Left hindlimb (tissue), 1 donor: Measurements from ENCODE around the gene CFAP410.
"Not testable (repeated sequence)": the region's sequence is repeated elsewhere in the genome, so short reads cannot be mapped to it uniquely, and the experiment has no call there.

Experiments
- DNase-seq: peaks from one replicate; pipeline ENCODE4 v3.0.0-alpha.2; 2018

CFAP410 gene

DNA sequence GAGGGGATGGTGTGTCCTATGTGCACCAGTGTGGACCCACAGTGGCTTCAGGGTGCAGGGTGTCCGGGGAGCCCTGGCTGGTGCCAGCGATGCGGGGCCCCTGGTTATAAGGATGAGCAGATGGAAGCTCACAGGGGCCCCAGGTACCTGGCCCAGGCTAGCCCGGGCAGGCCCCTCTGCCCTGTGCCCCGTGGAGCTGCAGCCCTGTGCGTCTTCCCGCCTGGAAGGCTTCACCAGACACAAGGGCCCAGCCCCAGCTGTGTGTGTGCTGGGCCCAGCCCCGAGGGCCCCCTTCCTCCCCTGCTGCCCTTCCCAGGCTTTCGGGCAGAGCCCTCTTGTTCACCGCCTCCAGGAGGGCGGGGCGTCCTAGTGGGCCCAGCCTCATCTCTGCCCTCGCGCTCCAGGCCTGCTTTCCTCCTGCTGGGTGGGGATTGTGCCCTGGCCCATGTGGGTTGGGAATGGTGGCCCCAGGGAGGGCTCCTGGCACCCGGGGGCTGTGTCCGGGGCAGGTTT lies 23.4 kb downstream of the CFAP410 start:
- no peak for DNase-seq

DNA sequence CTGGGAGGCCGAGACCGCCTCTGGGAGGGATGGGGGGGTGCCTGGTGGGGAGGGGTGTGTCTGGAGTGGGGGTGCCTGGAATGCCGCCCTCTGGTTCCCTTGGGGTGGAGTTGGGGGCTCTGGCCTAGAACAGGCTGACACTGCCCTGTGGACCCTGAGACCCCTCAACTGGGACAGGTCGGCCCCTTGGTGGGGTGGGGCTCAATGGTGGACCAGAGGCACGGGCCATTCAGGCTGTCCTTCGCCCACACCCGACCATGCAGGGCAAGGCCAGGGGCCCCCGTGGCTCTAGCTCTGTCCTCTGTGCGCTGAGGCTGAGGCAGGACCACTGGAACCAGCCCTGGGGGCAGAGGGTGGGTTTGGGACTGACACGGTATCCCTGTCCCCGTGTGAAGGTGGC lies 24.6 kb downstream of the CFAP410 start:
- DNase-seq: no peak

DNA sequence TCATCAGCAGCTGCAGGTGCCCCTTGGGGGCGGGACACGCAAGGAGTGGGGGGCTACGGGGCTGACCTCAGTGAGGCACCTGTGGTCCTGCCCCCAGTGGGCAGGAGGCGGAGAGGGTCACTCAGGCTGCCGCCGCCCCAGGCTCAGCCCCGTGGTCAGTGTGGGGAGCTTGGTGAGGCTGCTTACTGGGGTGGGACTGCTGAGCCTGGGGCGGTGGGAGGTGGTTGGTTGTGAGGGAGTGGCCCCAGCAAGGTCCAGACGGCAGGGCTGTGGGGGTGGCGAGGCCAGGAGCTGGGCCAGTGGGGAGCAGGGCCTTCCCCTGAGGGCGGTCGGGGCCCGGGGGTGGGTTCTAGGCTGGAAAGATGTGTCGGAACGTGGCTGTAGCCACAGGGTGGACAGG lies 25.1 kb downstream of the CFAP410 start:
- no peak for DNase-seq

DNA sequence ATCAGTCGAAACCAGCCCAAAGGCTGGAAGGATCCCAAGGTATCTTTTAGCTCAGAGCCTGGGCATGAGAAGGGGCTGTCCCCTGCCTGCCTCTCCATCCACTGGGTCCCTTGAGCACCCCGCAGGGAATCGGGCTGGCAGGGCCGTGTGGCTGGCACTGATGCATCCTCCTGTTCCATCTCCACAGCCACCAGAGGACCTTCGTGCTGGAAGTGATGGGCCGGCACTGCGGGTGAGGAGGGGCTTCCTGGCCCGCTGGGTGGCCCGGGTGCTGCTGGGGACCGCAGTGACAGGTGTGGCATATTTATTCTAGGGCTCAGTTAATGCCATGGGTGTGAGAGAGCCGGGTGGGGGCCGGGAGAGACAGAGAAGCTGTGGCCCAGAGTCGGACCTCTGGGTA lies 25.7 kb downstream of the CFAP410 start:
- DNase-seq: no peak

DNA sequence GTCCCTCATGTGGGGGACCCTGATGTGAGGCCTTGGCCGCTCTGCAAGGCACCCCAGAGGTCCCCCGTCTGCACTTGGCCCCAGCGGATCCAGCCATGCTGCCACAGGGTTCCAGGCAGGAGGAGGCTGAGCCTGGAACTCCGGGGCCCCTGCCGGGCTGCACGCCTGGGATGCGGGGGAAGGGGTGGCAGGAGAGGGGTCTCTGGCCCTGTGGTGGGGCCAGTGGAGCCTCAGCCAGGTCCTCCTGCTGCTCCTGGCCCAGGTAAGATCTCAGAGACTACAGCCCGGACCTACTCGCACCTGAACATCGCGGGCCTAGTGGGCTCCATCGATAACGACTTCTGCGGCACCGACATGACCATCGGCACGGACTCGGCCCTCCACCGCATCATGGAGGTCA lies 26.5 kb downstream of the CFAP410 start:
- DNase-seq: no peak

DNA sequence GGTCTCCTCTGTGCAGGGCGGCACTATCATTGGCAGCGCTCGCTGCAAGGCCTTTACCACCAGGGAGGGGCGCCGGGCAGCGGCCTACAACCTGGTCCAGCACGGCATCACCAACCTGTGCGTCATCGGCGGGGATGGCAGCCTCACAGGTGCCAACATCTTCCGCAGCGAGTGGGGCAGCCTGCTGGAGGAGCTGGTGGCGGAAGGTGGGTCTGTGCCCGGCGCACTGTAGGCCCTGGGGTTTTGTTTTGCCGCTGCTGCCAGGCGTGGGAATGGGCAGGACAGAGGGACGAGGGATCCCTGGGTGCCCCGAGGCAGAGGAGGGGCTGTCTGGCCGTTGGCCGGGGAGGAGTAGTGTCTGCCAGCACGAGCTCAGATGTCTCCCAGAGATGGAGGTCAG lies 27.1 kb downstream of the CFAP410 start:
- no peak for DNase-seq

DNA sequence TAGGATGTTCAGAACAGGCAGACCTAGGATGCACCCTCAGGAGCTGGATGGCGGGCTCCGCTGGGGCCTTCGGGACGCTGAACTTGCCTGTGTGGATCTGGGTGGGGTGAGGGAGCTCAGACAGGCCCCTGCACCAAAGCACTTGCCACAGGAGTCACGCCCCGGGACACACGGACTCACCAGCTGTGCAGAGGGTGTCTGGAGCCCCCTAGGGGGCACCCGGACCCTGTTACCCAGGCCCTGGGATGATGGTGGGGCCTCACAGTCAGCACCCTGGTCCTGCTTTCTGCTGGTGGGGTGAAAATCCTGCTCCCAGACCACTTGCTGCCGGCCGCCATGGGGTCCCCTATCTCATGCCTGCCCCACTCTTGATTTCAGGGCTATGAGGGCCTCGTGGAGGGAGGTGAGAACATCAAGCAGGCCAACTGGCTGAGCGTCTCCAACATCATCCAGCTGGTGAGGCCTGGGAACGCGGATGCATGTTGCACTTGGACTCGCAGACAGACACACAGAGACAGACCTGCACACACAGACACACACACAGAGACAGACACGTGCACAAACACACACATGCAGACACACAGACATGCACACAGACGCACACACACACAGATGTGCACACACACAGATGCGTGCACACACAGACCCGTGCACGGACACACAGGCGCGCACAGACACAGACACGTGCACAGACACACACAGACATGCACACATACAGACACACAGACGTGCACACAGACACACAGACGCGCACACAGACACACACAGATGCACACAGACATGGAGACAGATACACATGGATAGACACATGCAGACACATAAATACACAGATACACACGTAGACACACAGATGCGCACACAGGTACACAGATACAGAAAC lies 28.3 kb downstream of the CFAP410 start:
- no peak for DNase-seq

DNA sequence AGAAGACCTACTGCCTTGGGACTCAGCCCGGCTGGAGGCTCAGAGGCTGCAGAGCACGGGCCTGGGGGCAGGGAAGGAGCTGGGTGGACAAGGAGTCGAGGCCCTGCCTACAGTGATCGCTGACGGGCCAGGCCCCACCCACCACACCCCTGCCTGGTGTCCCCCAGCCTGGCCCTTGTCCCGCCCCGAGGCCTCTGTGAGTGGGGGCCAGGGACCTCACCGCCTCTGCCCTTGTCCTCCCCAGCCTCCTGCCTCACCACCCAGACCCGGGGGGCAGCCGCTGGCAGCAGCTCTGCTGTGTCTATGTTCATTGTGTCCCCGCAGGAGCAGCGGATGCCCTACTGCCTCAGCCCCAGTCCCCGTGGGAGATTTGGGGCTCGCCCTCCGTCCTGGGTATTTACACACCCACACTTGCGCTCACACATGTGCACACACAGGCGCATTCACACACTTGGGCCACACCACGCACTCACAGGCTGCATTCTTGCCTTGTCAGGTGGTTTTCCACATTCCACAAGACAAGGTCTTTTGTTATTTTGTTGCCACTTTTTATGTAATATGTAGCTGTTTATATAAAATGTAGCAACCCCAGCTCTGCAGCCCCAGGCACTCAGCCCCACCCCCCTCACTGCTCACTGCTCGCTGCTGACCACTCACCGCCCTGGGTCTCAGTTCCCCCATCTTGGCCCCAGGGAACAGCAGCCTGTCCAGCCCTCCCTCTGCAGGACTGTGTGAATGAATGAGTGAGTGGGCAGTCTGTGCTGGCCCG lies 32.1 kb downstream of the CFAP410 start:
- no peak for DNase-seq

DNA sequence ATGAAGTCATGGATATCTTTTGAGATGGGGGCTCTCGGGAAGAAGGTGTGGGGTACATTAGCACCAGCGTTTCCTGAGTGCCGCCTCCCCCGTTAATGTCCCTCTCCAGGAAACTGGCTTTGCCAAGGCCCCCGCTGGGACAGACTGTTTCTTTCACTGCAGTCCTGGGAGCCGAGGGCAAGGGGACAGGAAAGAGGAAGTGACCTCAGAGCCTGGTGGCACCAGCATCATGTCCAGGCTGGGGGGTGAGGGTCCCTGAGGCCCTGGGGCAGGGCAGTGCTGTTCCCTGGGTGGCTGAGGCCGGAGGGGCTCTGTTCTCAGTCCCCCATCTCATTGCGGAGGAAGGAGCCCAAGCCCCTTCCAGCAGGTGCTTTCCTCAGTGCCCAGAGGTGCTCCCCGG lies 33.5 kb downstream of the CFAP410 start:
- DNase-seq: no peak

DNA sequence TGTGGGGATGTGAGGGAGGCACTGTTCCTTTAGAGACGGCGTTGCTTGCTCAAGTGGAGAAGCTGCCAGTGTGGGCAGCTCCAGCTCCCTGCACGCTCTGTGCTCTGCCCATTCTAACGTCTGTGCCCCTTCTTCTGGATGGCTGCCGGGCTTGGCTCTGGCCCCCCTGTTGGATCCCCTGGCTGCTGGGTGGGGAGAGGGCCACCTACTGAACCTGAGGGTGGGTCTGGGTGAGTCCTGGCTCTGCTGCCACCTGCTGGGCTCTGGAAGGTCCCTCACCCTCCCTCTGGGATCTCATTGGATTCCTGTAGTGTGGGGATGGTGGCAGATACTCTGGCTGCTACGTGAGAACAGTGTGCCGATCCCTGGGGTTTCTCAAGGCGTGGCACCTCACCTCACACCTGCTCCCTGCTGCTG lies 34.3 kb downstream of the CFAP410 start:
- DNase-seq: no peak

DNA sequence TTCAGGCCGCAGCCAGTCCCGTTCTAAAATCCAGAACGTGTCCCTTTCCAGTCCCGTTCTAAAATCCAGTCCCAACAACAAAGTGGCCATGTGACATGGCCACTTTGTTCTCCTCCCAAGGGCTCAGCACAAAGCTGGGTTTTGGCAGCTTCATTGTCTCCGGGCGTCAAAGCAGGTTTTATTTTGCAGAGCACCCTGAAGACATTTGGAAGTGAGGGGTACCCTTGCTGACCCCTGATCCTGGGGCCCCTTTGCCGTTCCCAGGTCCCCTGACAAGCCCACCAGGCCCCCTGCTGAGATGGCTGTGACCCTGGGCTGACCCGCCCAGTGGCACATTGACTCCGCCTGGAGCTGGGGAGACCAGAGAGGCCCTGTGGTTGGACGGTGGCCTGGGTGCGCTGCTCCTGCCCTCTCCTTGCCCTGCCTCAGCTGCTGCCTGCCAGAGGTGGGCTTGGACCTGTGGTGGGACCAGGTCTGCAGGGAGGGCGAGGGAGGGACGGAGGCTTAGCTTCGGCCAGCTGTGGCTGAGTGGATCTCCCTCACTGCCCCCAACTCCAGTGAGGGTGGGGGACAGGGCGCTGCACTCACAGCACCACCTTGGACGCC lies 35.1 kb downstream of the CFAP410 start:
- DNase-seq: no peak

DNA sequence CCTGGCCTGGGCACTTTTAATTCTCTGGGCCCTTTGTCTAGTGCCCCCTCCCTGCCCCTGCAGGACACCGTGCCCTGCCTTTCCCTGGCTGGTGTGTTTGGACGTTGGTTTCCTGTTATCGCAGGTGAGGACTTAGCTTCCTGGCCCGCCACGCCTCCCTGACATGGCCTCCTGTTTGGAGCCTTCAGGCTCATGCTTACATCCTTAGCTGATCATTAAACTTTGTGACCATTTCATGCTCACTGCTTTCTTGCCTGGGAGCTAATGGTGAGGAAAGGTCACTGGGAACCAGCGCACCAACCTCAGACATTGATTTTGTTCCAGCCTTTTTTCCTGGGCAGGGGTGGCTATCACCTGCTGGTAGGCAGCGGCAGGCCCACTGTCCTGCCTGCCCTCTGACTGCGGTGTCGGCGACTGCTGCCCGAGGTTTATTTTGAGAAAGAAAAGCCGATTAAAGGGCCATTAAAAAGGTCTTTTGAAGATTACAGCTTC lies 35.7 kb downstream of the CFAP410 start:
- DNase-seq: no peak

DNA sequence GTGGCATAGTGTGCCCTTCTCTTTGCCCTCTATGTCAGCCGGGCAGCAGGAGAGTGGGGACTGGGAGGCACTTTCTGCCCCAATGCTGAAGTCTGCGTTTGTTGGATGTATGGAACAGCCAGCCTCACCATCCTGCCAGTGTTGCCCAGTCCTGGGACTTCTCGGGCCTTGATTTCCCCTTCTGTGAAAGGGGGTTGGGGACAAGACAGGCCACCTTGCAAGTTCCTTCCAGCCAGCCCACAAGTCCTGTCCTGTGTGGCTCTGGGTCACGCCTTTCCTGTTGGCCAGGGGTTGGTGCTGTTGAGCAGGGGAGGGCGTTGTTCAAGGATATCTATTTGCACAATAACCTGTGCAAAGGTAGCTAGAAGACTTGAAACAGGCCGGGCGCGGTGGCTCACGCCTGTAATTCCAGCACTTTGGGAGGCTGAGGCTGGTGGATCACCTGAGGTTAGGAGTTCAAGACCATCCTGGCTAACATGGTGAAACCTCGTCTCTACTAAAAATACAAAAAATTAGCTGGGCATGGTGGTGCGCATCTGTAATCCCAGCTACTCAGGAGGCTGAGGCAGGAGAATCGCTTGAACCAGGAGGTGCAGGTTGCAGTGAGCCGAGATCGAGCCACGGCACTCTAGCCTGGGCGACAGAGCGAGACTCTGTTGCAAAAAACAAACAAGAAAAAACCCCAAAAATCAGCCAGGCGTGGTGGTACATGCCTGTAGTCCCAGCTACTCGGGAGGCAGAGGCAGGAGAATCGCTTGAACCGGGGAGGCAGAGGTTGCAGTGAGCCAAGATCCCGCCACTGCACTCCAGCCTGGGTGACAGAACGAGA lies 36.4 kb downstream of the CFAP410 start:
- not testable (repeated sequence) for DNase-seq

DNA sequence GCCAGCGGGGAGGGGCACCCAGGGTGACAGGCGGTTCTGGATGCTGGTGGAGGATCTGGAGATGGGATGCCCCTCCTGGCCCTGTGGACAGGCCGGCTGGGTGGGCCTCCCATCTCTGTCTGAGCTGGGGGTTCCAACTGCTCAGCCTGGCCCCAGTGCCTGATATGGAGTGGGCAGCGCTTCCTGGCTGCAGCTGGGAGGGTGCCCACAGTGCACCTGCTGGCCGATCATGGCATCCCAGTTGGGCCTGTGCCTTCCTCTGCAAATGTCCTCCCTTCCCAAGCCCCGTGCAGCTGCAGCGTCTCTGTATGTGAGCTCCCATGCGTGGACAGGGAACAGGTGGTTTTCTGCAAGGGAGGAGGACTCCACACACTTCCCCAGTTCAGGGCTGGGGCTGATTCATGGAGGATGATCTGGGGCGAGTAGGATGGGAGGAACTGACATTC lies 37.2 kb downstream of the CFAP410 start:
- no peak for DNase-seq

DNA sequence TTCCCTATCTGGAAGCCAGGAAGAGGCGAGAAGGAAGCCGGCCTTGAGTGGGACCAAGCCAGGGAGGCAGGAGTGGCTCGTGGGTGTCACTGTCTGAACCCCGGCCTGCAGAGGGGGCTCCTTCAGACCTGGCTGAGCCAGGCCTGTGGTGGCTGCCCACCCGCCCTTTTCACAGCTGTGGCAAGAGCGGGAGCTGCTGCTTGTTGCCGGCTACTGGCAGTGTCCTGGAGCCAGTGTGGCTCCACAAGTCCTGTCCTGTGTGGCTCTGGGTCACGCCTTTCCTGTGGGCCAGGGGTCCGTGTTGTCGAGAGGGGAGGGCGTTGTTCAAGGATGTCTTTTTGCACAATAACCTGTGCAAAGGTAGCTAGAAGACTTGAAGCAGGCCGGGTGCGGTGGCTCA lies 38.0 kb downstream of the CFAP410 start:
- DNase-seq: no peak

DNA sequence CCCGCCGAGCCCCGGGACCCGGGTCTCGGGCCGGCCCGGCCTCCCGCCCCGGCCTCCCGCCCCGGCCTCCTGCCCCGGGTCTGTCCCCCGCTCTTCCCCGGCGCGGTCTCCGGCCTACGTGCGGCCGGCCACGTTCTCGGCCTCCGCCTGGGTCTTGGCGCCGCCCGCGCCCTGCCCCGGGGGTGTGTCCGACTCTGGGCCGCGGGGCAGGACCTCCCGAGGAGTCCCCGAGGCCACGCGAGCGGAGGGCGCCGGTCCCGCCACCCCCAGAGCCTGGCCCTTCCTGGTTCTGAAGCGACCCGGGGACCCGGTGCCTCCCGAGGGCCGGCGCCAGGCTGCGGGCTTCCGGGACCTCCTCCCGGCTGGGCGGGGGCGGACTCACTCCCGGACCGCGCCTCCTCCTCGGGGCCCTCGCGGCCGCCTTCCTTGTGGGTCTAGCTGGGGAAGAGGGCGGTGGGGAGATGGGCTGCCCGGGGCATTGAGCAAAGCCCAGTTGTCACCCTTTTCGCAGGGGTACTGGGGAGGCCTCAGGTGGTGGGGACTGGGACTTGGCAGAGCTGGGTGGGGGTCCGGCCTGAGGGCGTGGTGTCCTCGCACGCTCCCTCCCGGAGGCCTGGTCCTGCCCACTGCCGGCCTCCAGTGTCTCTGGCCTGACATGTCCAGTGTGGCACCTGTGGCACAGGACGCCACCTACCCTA lies 38.8 kb downstream of the CFAP410 start:
- DNase-seq: peak; percentile 79

DNA sequence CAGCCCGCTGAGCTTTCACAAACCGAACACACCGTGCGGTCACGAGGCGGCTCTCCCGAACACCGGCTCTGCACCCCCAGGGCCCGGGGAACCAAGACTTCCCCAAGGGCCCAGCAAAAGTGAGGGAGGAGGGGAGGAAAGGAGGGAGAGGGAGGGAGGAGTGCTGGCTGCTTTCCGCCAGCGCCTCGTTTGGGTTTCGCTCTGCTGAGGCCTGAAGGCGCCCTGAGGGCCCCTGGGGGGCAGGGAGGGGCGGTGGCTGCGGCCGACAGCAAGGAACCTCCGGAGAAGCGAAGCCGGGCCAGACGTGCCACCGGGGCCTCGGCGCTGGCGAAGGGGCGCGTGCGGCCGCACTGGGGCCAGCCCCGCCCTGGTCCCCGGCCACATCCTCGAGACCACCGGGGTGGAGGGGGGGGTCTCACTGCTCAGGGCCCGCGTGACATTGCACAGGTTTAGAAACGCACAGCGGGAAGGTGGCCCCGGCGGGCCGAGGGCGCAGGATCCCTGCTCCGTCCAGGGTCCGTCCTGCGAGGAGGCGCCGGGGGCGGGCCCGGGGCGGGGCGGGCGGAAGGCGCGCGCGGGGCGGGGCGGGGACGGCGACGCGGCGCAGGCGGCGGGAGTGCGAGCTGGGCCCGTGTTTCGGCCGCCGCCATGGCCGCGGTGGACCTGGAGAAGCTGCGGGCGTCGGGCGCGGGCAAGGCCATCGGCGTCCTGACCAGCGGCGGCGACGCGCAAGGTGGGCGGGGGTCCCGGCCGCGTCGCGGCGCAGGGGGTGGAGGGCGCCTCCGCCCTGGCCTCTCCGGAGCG lies 39.5 kb downstream of the CFAP410 start, which contains the start of gene PFKL:
Gene PFKL, plus strand, starts transcription at position 596 of the 804 bp plus-strand sequence. Its CDS starts 53 bp downstream, at position 649.
- peak; percentile 80 for DNase-seq

DNA sequence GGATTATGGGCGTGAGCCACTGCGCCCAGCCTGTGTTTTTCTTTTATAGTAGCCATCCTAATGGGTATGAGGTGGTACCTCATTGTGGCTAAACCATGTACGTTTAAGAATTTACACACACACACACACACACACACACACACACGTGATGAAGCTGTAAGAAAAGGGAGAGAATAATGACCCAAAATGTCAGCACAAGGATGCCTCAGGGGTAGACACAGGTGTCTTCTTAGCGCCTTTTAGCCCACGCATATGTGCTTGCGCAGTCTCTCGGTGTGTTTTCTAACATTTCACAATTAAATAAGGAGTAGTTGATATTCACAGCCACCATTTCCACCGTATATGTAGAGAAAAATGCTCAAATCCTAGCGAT lies 40.1 kb downstream of the CFAP410 start:
- DNase-seq: peak; percentile 26

DNA sequence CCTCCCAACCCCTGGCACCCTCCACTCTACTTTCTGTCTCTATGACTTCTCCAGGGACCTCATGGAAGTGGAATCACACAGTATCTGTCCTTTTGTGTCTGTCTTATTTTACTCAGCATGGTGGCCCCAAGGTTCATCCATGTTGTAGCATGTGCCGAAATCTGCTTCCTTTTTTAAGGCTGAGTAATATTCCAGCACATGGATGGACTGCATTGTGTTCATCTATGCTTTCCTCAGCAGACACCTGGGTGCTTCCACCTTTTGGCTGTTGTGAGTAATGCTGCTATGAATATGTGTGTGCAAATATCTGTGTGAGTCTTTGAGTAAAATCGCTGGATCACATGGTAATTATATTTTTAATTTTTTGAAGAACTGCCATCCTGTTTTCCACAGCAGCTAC lies 40.9 kb downstream of the CFAP410 start:
- DNase-seq: peak; percentile 24

DNA sequence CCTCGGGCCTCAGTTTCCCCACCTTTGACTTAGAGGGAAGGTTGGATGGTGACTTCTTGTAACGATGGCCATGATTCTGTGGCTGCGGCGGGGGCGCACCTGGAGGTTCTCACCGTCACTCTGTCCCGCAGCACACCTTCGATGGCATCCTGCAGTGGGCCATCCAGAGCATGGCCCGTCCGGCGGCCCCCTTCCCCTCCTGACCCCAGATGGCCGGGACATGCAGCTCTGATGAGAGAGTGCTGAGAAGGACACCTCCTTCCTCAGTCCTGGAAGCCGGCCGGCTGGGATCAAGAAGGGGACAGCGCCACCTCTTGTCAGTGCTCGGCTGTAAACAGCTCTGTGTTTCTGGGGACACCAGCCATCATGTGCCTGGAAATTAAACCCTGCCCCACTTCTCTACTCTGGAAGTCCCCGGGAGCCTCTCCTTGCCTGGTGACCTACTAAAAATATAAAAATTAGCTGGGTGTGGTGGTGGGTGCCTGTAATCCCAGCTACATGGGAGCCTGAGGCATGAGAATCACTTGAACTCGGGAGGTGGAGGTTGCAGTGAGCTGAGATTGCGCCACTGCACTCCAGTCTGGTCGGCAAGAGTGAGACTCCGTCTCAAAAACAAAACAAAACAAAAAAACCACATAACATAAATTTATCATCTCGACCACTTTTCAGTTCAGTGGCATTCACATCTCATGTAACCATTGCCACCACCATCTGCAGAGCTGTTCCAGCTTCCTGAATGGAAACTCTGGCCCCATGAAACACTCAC lies 41.5 kb downstream of the CFAP410 start:
- DNase-seq: peak; percentile 88
